Activated T-helper 9 cell treated with anti-CD3 and anti-CD28 coated beads, Interleukin-2, amount 50 U/mL, for 16 hours (primary cell): ENCODE measurements around the gene PRRT1.
A peak's percentile ranks its signal among the peaks of the same experiment; 100 is the strongest.
"Not testable (repeated sequence)": the region's sequence is repeated elsewhere in the genome, so short reads cannot be mapped to it uniquely, and the experiment has no call there.

ENCODE experiments used
- DNase-seq: peaks from one replicate; pipeline ENCODE4 v3.0.0-alpha.2; 2020; ENCODE audit warnings: low read depth

PRRT1 gene

DNA sequence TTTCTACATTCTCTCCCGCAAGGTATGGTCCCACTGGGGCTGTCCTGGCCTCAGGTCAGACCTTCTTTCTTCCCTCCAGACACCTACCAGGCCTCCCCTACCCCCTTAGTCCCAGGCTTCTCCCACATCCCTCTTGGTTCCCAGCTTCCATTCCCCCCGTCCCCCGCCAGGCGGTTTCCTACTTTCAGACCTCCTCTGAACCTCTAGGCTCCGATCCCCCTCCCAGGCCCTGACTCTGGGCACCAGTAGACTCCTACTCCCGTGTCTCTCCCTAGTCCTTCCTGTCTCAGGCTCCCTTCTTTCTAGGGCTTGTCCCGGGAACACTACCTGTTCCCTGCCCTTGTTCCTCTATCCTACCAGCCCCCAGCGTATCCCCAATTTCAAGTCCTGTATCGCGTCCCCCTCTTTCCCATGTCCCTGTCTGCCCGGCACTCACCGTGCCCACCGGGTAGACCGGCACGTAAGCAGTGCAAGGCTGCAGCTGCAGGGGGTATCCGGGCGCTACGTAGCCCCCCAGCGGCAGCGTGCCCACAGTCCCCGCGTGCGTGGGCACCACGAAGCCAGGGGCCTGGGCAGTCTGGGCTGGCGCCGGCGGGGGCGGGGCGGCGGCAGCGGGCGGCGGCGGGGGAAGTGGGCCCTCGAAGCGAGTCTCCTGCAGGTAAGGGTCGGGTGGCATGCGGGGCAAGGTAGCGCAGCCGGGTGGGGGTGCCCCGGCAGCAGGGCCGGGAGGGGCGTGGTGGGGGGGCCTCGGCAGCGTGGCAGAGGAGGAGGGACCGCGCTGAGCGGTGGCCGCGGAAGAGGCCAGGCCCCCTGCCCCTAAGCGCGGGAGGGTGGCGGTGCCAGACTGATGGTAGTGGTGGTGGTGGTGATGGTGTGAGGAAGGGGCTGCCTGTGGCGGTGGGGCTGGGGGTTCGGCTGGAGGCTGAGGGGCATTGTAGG lies 1.5 kb downstream of the PRRT1 start:
- no peak for DNase-seq

DNA sequence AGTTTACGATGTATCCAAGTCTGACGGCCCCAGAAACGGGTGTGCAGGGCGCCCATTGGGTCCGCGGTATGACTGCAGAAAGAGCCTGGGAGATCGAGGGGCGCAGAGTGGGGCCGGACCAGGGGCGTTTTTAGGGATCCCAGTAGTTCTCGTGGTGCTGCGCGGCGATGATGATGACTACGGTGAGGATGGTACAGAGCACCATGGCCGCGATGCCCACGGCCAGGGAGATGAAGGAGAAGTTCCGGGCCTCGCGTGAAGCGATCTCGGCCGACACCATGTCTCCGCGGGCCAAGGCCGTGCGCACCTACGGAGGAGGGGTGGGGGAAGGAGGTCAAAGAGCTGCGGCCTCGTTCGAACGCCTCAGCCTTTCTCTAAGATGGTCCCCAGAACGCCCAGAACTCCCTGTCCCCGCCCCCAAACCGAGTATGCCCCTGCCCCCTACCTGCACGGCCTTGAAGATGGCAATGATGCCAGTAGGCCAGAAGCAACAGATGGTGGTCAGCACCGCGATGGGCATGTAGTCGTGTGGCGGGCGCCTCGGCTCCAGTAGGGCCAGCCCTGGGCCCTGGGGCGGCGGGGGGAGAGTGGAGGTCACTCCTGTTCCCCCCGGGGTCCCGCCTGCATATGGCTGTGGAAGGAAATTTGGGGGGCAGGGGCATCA lies 2.5 kb downstream of the PRRT1 start:
- no peak for DNase-seq

DNA sequence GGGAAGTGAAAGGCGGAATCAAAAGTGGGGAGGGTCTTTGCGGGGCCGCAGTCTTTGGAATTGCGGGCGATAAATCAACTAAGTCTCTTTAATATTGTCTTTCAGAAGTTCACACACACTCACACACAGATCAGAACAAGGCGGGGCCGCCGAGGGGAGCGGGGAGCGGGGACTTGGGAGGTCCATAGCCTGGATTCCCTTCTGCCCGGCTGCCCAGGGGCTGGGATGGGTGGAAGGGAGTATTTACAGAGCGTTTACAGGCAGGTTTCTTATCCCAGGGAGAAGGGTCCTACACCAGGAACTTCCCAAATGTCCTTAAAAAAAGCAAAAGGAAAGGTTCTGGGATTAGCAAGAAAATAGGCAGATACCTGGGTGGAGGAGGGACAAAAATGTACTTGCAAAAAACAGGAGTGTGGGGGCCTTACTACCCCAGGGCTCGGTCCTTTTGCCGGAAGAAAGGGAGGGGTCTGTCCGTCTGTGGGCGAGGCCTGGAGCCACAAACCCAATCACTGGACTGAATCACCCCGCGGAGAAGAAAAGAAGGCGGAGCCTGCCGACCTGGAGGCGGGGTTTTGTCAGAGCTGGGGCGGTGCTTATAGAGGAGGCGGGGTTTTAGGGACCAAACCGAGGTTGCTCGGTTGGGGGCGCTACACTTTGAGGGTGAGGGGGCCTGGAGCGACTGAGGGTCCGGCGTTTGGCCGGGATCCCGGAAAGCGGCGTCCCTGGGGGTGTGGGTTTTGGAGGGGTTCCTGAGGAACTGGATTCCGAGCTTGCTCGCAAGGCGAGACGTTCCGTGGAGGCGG lies 3.2 kb downstream of the PRRT1 start:
- peak; percentile 53 for DNase-seq

DNA sequence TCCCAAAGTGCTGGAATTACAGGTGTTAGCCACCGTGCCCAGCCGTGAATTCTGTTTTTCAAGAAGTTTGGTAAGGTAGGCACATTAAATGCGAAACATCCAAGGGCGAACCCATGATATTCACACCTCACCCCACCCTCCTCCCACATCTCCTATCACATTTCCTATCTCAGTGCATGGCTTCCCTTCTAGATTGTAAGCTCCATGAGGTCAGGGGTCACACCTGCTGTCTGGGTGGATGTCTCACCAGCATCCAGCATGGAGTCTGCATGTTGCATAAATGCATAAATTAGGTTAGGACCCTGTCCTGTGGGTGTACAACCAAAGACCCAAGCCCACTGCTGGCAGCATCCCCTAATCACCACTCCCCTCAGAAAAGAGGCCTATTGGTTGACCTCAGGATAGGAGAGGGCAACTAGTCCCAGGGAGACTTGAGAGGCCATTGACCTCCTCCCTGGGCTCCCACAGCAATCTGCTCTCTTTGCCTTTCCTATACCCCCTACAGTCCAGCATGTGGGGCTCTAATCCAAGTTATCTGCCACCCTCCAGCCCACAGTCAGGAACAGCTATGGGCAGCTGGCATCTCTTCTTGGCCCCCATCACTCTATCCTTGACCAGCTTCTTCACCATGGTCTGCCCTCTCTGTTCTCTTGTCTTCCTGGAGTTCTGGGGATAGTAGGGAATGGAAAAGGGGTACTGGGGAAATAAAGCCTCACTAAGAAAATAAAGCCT lies 4.2 kb downstream of the PRRT1 start:
- DNase-seq = no peak

DNA sequence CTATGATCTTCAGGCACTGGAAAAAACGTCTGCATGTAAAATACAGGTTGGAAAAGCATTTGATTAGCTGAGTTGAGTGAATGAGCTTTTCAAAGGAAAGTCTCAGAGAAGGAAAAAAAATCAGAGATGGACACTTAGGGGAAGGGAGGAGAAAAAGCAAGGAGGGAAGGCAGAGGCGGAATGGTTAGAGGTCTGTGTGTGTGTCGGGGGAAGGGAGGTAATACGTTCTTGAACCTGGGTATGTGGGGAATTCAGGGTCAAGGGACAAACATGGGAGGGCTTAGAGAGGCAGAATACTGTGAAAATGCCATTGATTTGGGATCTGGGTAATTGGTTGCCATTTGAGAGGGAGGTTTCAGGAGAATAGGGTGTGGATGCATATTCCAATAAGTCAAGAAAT lies 5.1 kb downstream of the PRRT1 start:
- DNase-seq = no peak

DNA sequence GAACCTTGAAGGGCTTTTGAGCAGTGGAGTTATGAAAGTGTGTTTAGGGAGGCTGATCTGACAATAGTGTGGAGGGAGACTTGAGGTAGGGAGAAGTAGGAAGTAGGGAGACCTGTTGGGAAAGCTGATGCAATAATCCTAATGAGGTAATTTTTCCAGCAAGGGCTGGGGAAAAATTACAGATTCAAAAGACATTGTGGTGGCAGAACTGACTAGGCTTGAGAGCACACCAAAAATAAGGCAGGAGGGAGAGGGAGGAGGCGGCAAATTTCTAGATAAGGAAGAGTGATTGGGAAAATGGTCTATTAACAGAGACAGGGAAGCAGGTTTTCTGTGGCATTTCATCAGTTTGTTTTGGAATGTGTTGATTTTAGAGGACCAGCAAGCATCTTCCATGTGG lies 5.5 kb downstream of the PRRT1 start:
- DNase-seq = no peak

DNA sequence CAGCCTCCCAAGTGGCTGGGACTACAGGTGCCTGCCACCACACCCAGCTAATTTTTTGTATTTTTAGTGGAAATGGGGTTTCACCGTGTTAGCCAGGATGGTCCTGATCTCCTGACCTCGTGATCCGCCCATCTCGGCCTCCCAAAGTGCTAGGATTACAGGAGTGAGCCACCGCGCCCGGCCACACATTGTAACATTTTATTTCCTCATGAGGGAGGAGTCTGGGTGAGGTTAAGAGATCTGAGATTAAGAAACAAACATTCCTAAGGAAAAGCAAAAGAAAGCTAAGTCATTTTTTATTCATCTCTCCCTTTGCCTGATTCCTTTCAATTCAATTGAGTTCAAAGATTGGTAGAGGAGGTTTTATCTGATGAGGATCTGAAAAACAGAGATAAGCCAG lies 7.5 kb downstream of the PRRT1 start:
- DNase-seq = not testable (repeated sequence)

DNA sequence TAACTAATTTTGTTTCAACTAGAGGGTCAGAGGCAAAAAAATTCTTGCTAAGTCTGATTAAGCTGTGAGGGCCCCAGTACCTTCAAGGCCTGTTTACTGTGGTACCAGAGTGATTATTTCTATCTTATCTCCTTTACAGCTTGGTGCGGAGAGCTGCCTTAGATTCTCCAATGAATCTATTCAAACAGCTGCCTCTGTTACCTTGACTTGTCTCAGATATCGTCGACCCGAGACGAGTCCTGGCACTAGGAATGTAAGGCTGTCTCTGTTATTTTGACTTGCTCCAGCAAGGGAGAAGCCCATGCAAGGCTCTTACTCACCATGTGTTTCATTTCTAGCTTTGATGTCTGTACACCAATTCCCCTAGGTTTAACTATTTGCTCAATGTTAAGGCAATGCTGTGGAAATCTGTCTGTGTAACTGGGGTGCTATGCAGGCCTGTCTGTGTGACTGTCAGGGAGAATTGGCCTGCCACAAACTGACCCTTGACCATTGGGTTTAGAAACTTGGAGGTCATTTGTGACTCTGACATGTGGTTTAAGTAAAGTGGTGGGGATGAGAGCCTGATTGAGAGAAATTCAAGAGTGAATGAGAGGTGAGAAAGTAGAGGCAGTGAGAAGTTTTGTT lies 11.2 kb downstream of the PRRT1 start:
- no peak for DNase-seq

DNA sequence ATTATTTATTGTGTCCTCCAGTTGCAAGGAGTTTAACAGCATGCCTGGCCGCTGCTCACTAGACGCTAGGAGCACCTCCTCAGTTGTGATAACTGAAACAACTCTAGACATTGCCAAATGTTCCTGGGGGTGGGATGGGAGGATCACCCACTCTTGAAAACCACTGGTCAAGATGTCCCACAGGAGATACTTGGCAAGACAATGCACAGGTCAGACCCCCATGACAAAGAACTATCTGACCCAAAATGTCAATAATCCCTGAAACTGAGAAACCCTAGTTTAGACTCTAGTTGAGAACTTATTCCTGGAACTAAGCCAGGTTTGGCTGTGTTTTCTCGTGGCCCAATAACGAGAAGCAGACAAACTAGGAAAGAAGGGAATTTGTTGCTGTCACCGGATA lies 12.1 kb downstream of the PRRT1 start:
- DNase-seq = no peak

DNA sequence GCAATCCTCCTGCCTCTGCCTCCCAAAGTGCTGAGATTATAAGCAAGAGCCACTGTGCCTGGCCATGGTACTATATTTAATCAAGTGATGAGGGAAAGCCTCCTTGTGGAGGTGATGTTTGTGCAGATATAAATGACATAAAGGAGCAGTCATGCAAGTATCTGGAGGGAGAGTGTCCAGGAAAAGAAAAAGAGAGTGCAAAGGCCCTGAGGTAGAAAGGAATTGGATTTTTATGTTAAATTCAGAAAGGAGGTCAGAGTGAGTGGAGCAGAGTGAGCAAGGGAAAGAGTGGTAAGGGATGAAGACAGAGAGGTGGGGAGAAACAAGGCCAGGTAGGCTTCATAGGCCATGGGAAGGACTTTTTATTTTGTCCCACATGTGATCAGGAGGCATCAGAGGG lies 14.3 kb downstream of the PRRT1 start:
- no peak for DNase-seq

DNA sequence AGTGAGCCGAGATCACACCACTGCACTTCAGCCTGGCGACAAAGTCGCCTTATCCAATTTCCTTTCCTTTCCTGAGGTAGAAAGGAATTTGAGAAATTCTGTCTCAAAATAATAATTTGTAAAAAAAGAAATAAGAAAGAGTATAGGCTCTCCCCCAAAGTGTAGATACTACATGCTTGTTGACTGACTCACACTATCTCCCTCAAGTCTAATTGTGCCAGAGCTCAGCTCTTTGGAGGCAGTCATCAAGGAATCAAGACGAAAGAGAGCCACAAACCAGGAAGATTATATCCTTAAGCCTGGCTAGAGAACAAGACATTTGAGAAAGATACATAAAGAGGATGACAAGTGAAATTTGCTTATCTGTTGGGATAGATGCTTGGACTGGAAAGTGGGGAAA lies 18.0 kb downstream of the PRRT1 start:
- no peak for DNase-seq

DNA sequence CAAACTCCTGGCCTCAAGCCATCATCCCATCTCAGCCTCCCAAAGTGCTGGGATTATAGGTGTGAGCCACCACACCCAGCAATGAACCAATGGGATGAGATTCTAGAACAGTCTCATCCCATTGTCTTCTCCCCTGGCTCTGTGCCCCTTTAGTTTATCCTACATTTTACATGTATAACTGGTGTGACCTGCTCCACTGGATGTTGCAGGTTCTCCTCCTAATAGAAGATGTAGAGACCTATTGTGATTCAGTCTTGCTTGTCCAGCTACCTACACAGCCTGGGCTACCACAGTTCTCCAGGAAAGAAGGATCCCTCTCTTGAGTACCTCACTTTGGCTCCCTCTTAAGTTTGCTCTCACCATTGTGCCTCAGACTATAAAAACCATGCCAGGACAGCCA lies 19.6 kb downstream of the PRRT1 start:
- no peak for DNase-seq

DNA sequence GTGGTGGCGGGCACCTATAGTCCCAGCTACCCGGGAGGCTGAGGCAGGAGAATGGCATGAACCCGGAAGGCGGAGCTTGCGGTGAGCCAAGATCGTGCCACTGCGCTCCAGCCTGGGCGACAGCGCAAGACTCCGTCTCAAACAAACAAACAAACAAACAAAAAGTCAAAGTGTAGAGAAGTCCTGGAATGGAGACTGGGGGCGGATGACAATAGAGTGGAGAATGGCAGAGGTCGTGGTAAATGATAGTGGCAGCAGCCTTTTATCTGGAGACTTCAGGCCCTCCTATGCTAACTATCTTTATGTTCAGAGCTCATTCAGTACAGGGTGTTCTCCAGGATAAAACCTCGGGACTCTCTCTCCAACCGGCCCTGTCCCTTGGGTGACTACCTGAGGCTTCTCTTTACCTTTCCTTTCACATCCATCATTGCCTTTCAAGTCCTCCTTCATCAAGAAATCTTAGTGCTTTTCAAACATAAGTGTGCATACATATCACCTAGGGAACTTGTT lies 20.2 kb downstream of the PRRT1 start:
- no peak for DNase-seq

DNA sequence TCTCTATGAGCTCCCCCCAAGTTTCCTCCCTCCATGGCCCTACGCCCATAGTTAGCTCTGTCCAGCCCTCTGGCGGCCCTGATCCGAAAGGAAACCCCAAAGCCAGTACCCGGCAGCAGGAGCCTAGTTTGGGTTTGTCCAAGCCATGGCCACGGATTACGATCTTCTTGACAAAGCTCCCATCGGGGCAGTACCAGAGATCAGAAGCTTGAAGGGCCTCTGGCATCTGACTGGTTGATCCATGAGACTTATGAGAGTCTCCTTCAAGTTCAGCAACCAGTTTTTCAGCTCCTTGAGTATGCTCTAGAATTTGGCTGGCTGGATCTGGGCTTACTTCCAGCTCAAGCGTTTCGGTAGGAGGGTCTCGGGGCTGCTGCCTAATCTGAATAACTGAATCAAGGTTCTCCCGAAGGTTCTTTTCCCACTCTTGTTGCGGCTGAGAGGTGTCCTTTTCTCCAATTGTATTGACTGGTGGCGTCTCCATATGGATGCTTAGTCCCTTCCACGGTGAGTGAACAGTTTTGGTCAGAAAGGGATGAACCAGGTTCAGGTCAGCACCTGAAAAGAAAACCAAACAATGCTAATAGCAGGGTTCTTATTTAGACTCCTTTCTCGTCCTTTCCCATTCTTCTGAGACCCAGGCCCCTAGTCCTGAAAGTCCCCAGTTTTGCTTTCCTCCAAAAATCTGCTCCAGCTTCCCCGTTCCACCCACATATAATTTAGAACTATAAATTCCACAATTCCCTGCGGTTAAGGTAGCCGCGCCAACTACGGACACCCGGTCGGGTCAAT lies 22.2 kb downstream of the PRRT1 start:
- DNase-seq = no peak

DNA sequence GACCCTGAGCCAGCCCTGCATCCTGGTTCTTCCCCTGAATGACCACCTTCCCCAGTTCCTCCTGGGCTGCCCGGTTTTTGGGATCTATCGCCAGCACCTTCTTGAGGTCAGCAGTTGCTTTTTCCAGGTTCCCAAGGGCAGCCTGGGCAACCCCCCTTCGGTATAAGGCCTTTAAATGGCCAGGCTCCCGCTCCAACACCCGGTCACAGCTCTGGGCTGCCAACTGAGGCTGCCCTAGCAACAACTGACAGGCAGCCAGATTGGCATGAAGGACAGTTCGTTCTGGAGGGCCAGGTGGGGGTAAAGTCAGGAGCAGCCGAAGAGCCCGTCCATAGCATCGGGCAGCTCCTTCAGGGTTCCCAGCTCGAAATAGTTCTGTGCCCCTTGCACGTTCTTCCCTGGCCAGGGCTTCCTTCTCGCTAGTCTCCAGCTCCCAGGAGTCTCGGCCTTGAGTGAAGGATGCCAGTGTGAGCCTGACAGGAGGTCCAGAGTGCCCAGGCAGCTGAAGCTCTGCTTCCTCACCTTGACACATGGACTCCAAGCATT lies 22.9 kb downstream of the PRRT1 start:
- DNase-seq = no peak

DNA sequence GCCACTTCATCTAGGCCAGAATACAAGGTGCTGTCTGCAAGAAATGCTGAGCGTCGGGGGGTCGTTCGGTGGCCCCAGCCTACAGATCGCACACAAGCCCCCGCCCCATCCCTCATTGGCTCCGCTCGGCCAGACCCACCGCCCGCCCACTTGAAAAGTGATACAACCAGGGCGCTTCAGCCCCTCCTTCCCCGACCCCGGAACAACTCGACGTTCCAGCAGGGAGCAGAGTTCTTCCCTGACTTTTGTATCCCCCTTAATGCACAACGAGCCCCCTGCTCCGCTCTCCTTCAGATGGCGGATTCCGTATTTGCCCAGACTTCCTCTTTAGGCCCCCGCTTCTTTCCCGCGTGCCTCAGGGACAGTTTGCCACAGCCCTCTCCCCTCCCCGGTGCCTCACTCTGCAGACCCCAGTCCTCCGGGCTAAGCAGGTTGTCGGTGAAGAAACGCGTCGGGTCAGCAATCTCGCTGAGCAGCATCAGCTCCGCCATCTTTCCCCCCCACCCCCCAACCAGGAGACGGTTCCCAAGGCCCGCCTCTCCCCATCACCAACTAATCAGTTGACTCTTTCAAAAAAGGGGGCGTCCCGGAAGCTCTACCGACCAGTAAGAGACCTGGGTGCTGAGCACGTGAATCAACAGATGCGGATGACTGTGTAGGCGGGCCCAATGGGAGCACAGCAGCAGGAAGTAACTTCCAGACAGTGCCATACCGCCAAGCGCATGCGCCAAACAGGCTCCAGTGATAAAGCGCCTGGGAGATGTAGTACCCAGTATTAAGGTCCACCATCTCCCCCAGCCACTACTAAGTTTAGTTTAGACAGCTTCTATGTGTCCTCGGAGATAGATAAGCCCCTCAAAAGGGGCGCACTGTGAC lies 23.8 kb downstream of the PRRT1 start, which contains the start of gene ATF6B:
Gene ATF6B (minus strand): TSS at position 530 of the 876 bp plus-strand sequence. CDS start 39 bp downstream, at position 491.
- peak; percentile 96 for DNase-seq

DNA sequence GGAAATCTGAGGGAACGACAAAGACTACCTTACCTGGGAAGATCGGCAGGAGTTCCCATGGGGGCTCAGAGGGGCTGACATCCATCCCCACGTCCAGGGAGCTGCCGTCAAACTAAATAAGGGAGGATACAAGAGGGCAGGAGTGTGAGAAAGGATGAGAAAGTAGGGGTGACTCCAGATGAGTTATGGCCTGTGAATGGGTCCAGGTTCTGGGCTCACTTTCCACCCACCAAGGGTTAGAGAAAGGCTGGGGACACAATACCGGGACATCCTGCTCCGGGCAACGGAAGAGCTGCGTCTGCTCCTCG lies 24.4 kb downstream of the PRRT1 start:
- no peak for DNase-seq

DNA sequence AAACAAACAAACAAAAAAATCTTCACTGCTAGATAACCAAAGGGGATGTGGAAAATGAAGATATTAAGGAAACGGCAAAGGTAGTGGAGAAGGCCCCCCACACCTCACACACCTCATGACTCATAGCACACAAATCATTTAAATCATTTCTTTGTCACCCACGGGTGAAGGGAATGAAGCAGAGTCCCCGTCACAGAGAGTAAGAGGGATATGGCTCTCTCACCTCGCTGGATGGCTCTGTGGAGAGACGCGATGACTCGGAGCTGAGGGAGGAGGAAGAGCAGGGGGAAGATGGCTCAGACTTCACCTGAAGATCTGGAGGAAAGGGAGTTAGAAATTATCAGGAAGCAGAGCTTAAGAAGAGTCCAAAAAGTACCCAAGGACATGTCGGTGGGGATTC lies 24.9 kb downstream of the PRRT1 start:
- no peak for DNase-seq

DNA sequence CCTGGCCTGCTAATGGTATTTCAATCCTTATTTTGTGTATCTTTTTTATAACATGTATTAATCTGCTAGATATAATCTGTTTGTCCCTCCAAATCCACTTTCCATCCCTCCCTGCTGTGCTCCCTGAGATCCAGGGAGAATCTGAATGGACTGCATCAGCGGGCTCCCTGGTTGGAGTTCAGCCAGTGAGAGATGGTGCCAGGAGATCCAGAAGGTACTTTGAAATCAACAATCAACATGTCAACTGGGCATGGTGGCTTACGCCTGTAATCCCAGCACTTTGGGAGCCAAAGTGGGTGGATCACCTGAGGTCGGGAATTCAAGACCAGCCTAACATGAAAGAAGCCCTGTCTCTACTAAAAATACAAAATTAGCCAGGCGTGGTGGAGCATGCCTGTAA lies 28.1 kb downstream of the PRRT1 start:
- DNase-seq = no peak
